ENCODE results near the gene USP46.

USP46 gene

DNA sequence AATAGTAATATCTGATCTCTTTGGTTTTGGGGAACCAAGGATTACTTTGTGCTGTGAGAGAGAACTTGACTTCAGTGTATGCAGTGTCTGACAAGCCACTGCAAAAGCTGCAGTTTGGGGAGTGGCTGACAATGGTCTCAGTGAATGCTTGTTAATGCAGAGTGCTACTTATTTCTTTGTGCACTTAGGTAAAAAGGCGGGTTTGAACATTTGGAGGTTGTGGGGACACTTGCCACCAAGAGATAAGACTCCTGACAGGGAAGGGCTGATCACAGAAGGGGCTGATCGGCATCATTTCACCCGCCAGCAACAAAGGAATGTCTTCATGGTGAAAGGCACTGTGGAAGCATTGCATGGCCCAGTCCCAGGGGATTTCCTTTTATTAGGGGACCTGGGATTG is 28.6 kb upstream of the USP46 start:
- TF ChIP-seq, protein P1, sequence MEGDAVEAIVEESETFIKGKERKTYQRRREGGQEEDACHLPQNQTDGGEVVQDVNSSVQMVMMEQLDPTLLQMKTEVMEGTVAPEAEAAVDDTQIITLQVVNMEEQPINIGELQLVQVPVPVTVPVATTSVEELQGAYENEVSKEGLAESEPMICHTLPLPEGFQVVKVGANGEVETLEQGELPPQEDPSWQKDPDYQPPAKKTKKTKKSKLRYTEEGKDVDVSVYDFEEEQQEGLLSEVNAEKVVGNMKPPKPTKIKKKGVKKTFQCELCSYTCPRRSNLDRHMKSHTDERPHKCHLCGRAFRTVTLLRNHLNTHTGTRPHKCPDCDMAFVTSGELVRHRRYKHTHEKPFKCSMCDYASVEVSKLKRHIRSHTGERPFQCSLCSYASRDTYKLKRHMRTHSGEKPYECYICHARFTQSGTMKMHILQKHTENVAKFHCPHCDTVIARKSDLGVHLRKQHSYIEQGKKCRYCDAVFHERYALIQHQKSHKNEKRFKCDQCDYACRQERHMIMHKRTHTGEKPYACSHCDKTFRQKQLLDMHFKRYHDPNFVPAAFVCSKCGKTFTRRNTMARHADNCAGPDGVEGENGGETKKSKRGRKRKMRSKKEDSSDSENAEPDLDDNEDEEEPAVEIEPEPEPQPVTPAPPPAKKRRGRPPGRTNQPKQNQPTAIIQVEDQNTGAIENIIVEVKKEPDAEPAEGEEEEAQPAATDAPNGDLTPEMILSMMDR (IDR thresholded peaks at IDR 0.05) = no peak

DNA sequence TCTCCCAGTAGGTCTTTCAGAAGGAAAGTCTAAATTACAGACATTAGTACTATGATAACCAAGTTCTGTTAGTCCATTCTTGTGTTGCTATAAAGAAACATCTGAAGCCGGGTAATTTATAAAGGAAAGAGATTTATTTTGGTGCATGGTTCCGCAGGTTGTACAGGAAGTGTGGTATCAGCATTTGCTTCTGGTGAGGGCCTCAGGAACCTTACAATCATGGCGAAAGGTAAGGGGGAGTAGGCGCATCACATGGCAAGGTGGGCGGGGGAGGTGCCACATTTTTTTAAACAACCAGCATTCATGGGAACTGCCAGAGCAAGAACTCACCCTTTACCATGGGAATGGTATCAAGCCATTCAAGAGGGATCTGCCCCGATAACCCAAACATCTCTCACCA is 26.2 kb upstream of the USP46 start:
- TF ChIP-seq, protein P1 (IDR thresholded peaks at IDR 0.05) = no peak

DNA sequence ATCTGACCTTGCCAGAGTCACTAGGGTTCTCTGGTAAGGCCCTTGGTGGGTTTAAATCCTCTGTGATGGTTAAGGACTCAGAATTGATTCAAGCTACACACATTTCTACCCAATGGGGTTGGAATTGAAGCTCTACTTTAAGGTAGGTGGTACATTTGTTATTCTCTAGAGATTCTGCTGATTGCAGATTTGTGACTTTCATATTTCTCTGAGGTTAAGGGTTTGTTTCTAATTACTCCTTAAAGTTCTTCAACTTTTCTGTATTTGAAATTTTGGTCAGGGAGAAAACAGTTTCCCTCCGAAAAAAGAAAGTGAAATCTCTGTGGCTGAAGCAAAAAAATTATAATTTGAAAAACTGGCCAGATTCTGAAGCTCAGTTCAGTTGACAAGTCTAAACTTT is 25.8 kb upstream of the USP46 start:
- TF ChIP-seq, protein P1 (IDR thresholded peaks at IDR 0.05) = no peak

DNA sequence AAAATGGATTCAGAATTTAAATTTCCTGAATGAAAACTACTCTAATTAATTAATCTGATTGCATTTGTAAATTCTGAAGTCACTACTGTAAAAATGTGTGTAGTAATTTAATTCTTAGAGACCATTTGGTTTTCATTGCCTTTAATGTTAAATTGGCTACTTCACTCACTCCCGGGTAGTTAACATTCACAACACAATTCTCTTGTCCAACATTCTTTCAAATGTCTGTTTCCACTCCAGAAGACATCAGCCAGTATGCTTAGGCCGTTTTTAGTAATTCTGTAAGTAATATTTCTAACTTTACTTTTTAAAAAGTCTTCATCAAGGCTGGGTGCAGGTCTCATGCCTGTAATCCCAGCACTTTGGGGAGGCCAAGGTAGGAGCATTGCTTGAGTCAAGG is 21.3 kb upstream of the USP46 start:
- TF ChIP-seq, protein P1 (IDR thresholded peaks at IDR 0.05) = no peak

DNA sequence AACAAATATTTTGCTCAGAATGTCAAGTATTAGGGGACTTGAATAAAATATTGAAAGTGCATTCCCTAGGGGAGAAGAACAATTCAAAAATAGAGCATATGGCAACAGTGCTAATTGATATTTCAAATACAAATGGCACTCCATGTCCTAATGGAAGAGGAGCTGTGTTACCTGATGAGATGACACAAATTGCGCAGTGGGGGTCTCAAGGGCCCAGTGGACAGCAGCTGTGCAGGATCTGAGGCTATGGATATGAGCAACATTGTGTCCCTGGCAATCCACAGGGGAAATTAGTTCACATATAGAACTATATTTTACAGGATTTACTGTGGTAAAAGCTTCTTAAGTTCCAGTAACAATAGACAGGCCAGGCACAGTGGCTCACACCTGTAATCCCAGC is 17.4 kb upstream of the USP46 start:
- TF ChIP-seq, protein P1 (IDR thresholded peaks at IDR 0.05) = no peak

DNA sequence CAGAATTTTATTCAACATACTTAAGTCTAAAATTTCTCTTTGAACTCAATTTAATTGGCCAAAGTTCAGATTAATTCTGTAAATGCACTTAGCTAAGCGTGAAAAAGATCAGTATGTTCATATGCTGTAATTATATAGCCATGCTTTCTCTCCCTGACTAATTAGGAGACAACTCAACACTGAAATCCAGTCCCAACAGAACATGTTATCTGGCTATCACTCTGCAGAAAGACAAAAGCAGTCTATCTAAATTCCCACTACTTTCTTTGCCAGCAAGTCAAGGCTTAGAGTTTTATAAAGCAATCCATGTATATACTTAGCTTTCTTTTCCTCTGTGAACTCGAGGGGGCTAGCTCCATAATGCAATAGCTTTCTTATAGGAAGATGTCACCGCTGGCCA is 16.0 kb upstream of the USP46 start:
- TF ChIP-seq, protein P1 (IDR thresholded peaks at IDR 0.05) = no peak

DNA sequence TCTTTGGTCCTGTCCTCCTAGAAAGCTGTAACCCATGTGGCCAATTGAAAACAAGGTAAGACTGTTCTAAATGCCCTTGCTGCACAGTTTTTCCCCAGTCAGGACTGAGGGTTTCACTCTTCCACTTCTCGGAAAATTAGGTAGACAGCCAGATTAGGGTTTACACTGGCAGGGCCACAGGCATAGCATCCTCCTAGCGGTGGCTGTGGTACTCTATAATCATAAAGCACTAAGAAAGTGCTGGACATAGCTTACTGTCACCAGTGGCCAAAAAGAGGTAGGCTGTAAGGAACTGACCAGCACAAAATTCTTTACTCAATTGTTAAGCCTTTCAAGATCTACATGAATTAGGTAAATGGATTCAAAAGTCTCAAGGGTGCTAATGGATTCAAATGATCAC is 11.6 kb upstream of the USP46 start:
- TF ChIP-seq, protein P1 (IDR thresholded peaks at IDR 0.05) = no peak; the same call in 1 of the 2 replicates

DNA sequence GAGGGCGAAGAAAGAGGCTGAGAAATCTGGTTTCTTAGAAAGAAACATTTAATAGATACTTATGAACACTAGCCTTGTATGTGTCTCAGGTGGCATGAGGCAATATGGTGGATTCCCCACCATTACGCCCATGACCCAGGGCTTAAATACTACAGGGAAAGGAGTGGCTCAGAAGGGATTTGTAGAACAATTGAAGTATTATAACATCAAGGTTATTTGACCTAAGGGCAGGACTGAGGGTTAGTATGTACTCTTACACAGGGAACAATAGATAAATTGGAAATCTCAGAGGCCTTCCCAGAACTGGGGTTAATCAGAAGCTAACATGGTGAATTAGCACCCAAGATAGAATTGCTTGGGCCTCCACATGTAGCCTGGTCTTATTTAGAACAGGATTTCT is 11.0 kb upstream of the USP46 start:
- TF ChIP-seq, protein P1 (IDR thresholded peaks at IDR 0.05) = no peak
